ENCODE measurements around the gene KIR2DL1.
"Not testable (repeated sequence)": the region's sequence is repeated elsewhere in the genome, so short reads cannot be mapped to it uniquely, and the experiment has no call there.

The KIR2DL1 gene

GRCh38 chr19:54828064-54828463 lies 58.5 kb downstream of the KIR2DL1 start:
- not testable (repeated sequence) for DNase-seq

- not testable (repeated sequence) for DNase-seq
These were observed 62.9 kb downstream of the KIR2DL1 start, which contains the start of gene KIR2DS4 for GRCh38 chr19:54832496-54832895. KIR2DS4 (plus strand) TSS chr19:54832676.
